Vein endothelial cell (primary cell): ENCODE results near the gene CAST. TPM values are rescaled to one million over a fixed set of nuclear protein-coding genes. Genes with fewer than 3 reads are reported as not detected.

Experiments
- total RNA-seq: library from RNA; depleted of rRNA; stranded (reverse); fragments of >200 nt; gene quantifications from 2 replicates; pipeline ENCODE4 v1.2.3, GENCODE V29; 2012

Gene CAST, protein sequence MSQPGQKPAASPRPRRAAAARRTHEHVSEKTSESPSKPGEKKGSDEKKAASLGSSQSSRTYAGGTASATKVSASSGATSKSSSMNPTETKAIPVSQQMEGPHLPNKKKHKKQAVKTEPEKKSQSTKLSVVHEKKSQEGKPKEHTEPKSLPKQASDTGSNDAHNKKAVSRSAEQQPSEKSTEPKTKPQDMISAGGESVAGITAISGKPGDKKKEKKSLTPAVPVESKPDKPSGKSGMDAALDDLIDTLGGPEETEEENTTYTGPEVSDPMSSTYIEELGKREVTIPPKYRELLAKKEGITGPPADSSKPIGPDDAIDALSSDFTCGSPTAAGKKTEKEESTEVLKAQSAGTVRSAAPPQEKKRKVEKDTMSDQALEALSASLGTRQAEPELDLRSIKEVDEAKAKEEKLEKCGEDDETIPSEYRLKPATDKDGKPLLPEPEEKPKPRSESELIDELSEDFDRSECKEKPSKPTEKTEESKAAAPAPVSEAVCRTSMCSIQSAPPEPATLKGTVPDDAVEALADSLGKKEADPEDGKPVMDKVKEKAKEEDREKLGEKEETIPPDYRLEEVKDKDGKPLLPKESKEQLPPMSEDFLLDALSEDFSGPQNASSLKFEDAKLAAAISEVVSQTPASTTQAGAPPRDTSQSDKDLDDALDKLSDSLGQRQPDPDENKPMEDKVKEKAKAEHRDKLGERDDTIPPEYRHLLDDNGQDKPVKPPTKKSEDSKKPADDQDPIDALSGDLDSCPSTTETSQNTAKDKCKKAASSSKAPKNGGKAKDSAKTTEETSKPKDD
- 185 and 210 TPM in 2 replicates for total RNA-seq

DNA sequence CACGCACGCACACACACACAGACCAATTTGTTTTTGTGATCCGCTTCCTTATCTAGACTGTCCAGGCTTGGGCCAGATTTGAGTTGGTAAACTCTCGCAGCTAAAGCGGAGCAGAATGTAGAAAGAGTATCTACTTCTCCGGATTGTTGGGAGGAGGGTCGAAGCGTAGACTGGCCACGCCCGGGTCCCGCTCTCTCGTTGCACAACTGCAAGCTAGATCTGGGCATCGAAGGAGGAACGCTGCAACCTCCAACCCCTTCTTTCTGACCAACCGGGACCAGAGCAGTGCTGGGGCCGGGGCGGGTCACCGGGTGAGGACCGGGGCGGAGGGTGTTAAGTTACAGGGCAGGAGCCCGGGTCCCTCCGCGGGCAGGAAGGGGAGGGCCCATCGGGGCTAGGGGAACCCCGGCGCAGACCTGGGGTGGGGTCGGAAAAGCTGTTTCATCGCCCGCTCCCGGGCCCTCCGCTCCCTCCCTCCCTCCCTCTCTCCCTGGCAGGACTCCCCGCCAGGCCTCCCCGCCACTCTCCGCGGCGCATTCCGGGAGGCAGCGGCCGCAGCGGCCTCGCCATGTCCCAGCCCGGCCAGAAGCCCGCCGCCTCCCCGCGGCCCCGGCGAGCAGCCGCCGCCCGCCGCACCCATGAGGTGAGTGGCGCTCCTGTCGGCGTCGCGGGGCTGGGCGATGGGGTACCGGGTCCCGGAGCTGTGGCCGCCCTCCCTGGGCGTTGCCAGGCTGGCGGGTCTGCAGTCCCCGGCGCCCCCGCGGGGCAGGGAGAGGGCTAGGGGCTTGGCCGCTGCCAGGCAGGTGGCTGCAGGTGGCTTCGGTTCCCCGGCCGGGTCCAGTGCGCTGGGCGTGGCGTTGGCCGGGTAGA is at the start of gene CAST:
Gene CAST (plus strand): TSS at position 522 of the 870 bp plus-strand sequence. CDS start 47 bp downstream, at position 569.

Other genes with a start within 250 kb of the CAST start
- gene PCSK1, start 229.1 kb upstream of the CAST start, total RNA-seq, result 2.3 and 8.2 TPM in 2 replicates
- 46.7 and 58.5 TPM in 2 replicates for gene ERAP1, start 145.6 kb downstream of the CAST start, total RNA-seq
- gene ERAP2, start 214.1 kb downstream of the CAST start, total RNA-seq, result 6.5 and 77.3 TPM in 2 replicates